ENCODE measurements around the gene EHD4.

- TF ChIP-seq ZNF274 (IDR thresholded peaks at IDR 0.05; ENCODE audit: low read depth, low read length) (no peak), SUZ12 (IDR thresholded peaks at IDR 0.05; ENCODE audit: extremely low read depth, insufficient read depth, insufficient read length) (no peak), YY1 (IDR thresholded peaks at IDR 0.05; ENCODE audit: insufficient read depth, insufficient read length) (no peak)
These were observed 40.3 kb downstream of the EHD4 start for GRCh38 chr15:41932101-41932500.
